ENCODE results near the gene CYTH1. TPM values are rescaled to one million over a fixed set of nuclear protein-coding genes. Genes with fewer than 3 reads are reported as not detected.

The CYTH1 gene
- total RNA-seq, 2 experiments from 2014 or later: 73.0 to 148 TPM

DNA sequence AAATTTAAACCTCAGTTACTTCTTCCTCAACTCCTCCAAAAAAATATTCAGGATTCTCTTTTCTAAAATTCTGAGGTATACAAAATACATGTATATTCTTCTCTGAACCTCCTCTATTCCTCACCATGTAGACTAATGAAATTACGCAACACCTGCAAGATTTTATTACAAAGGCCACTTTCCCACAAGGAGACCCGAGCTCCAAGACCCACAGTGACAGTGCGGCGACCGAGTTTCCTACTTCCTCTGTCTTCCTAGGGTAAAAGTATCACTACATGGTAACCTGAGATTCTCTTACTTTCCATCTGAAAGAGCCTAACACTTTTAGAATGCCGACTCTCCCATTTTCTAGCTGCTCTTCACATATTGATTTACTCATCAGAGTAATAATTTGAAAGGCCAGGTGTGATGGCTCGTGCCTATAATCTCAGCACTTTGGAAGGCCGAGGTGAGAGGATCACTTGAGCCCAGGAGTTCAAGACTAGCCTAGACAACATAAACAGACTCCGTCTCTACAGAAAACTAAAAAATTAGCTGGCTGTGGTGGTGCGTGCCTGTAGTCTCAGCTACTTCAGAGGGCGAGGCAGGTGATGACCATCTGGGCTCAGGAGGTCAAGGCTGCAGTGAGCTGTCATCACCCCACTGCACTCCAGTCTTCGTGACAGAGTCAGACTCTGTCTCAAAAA lies 35.7 kb downstream of the CYTH1 start:
- CTCF ChIA-PET (ENCODE audit: unreplicated experiment): interaction anchor here (0.5 to 0.6 kb wide), 2 partner anchors 9 to 53 kb away, joined by 3 read pairs; no protein-coding TSS in a partner anchor
- no peak overlapping the region for H2AFZ ChIP-seq (ENCODE audit: low read length)
- H3K36me3 ChIP-seq (ENCODE audit: insufficient read depth, low read length): no peaks in the 10 kb centered on the region
- no TSS peak for BruUV-seq (replicated peaks)
- intact Hi-C loops (cut with micrococcal nuclease; ENCODE audit: unreplicated experiment): loop anchor here (5.0 kb wide), 1 partner anchor 249 kb away; no protein-coding TSS in a partner anchor
- H3K4me2 ChIP-seq (ENCODE audit: low read length): no peak overlapping the region
- H4K20me1 ChIP-seq (ENCODE audit: insufficient read depth, low read length): peaks cover 4% of the 10 kb centered on the region; the same call in 1 of the 2 replicates
- POLR2A ChIA-PET: interaction anchor here (0.8 to 1.4 kb wide), 3 partner anchors 9 to 33 kb away, joined by 3 to 5 read pairs (median 3); no protein-coding TSS in a partner anchor
- no peak overlapping the region for H3K4me3 ChIP-seq (ENCODE audit: low read depth, low read length, poor library complexity, severe bottlenecking)
- no peaks in the 10 kb centered on the region for H3K9me2 ChIP-seq (ENCODE audit: insufficient read depth, low read length)
- H3K79me2 ChIP-seq (ENCODE audit: insufficient read depth, low read depth, low read length): peaks cover 100% of the 10 kb centered on the region
- DNase-seq (ENCODE audit: low spot score): no peak
- no peak for TF ChIP-seq EZH2phosphoT487 (IDR thresholded peaks at IDR 0.05; ENCODE audit: borderline replicate concordance, low read depth, low read length)
- TF ChIP-seq, protein P1, sequence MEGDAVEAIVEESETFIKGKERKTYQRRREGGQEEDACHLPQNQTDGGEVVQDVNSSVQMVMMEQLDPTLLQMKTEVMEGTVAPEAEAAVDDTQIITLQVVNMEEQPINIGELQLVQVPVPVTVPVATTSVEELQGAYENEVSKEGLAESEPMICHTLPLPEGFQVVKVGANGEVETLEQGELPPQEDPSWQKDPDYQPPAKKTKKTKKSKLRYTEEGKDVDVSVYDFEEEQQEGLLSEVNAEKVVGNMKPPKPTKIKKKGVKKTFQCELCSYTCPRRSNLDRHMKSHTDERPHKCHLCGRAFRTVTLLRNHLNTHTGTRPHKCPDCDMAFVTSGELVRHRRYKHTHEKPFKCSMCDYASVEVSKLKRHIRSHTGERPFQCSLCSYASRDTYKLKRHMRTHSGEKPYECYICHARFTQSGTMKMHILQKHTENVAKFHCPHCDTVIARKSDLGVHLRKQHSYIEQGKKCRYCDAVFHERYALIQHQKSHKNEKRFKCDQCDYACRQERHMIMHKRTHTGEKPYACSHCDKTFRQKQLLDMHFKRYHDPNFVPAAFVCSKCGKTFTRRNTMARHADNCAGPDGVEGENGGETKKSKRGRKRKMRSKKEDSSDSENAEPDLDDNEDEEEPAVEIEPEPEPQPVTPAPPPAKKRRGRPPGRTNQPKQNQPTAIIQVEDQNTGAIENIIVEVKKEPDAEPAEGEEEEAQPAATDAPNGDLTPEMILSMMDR (conservative IDR thresholded peaks at IDR 0.05; ENCODE audit: low read length): no peak
- peaks cover 100% of the 10 kb centered on the region for H3K4me1 ChIP-seq (ENCODE audit: insufficient read depth, low read length, poor library complexity, severe bottlenecking)
- no peaks in the 10 kb centered on the region for H3K9me3 ChIP-seq (ENCODE audit: low read length)
- H3K27ac ChIP-seq (ENCODE audit: low read depth, low read length, poor library complexity, severe bottlenecking): peak overlapping the region; percentile 42

DNA sequence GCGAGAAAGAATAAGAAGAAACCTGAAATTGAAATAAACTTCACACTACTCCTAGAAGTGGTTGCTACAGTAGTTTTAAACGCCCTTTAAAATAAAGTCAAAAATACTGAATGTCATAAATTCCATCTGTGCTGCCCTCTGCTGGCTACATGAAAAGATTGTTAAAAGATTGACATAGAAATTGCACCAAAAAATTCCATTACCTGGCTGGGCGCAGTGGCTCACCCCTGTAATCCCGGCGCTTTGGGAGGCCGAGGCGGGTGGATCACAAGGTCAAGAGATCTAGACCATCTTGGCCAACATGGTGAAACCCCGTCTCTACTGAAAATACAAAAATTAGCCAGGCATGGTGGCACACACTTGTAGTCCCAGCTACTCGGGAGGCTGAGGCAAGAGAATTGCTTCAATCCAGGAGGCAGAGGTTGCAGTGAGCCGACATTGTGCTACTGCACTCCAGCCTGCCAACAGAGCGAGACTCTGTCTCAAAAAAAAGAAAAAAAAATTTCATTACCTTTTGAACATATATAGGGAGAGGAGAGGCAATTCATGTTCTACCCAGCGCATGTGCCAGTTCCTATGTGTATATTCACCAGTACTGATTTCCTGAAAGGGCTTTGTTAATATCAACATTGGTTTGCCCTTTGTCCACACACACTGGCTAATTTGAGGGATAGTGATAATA lies 36.5 kb downstream of the CYTH1 start:
- ChIA-PET CTCF (ENCODE audit: unreplicated experiment) (no interaction called here), POLR2A (interaction anchor here (0.8 kb wide), 1 partner anchor 23 kb away, joined by 3 read pairs; no protein-coding TSS in a partner anchor)
- H3K27ac ChIP-seq (ENCODE audit: low read depth, low read length, poor library complexity, severe bottlenecking): no peak overlapping the region
- intact Hi-C loops (cut with micrococcal nuclease; ENCODE audit: unreplicated experiment): loop anchor here (2.0 to 5.0 kb wide), 3 partner anchors 37 to 248 kb away; partner anchors contain the start of gene USP36
- DNase-seq (ENCODE audit: low spot score): peak; percentile 70
- BruUV-seq (replicated peaks): no TSS peak
- H2AFZ ChIP-seq (ENCODE audit: low read length): no peak overlapping the region
- peaks cover 4% of the 10 kb centered on the region; the same call in 1 of the 2 replicates for H4K20me1 ChIP-seq (ENCODE audit: insufficient read depth, low read length)
- no peaks in the 10 kb centered on the region for H3K9me2 ChIP-seq (ENCODE audit: insufficient read depth, low read length)
- H3K36me3 ChIP-seq (ENCODE audit: insufficient read depth, low read length): no peaks in the 10 kb centered on the region
- peaks cover 100% of the 10 kb centered on the region for H3K4me1 ChIP-seq (ENCODE audit: insufficient read depth, low read length, poor library complexity, severe bottlenecking)
- peak overlapping the region; percentile 27 for H3K4me2 ChIP-seq (ENCODE audit: low read length)
- no peak for TF ChIP-seq EZH2phosphoT487 (IDR thresholded peaks at IDR 0.05; ENCODE audit: borderline replicate concordance, low read depth, low read length)
- TF ChIP-seq, protein P1 (conservative IDR thresholded peaks at IDR 0.05; ENCODE audit: low read length): peak; percentile 92
- peaks cover 100% of the 10 kb centered on the region for H3K79me2 ChIP-seq (ENCODE audit: insufficient read depth, low read depth, low read length)
- H3K4me3 ChIP-seq (ENCODE audit: low read depth, low read length, poor library complexity, severe bottlenecking): no peak overlapping the region
- H3K9me3 ChIP-seq (ENCODE audit: low read length): no peaks in the 10 kb centered on the region

Measured in OCI-LY7 (cell line).